SU-DHL-6 (cell line): Measurements from ENCODE around the gene EEFSEC.

Experiments used
- EZH2phosphoT487 ChIP-seq: fragments of 200-600 bp; sonication (generic), shearing (Covaris generic); conservative IDR thresholded peaks from 2 replicates; pipeline ENCODE4 v1.6.1; 2018; ENCODE audit warnings: mild to moderate bottlenecking, antibody characterized with exemption, low read length, moderate library complexity, mixed read lengths
- TF ChIP-seq, protein P1 (sequence below): fragments of 200-600 bp; sonication (generic); IDR thresholded peaks from one replicate; pipeline ENCODE4 v1.5.1; 2017; ENCODE audit warnings: antibody characterized with exemption, mild to moderate bottlenecking, low read length, moderate library complexity; ENCODE audit not compliant: insufficient read depth, poor library complexity, severe bottlenecking

DNA sequence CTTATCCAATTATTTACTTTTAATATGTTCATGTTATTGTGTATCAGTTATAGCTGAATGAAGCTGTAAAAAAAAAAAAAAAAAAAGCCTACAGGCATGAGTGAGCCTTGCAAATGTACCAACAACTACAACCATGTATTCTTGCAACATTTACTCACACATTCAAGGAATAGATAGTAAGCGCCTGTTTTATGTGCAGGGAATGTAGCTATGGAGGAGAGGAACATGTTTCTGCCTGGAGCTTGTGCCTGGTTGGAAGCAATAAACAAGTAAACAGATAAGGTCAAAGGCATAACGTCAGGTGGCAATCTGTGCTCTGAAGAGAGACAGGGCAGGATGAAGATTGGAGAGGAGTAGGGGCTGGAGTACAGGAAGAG is 202.2 kb downstream of the EEFSEC start:
- TF ChIP-seq, protein P1, sequence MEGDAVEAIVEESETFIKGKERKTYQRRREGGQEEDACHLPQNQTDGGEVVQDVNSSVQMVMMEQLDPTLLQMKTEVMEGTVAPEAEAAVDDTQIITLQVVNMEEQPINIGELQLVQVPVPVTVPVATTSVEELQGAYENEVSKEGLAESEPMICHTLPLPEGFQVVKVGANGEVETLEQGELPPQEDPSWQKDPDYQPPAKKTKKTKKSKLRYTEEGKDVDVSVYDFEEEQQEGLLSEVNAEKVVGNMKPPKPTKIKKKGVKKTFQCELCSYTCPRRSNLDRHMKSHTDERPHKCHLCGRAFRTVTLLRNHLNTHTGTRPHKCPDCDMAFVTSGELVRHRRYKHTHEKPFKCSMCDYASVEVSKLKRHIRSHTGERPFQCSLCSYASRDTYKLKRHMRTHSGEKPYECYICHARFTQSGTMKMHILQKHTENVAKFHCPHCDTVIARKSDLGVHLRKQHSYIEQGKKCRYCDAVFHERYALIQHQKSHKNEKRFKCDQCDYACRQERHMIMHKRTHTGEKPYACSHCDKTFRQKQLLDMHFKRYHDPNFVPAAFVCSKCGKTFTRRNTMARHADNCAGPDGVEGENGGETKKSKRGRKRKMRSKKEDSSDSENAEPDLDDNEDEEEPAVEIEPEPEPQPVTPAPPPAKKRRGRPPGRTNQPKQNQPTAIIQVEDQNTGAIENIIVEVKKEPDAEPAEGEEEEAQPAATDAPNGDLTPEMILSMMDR = no peak
- no peak for TF ChIP-seq EZH2phosphoT487
